ENCODE data around the gene VTN.
A peak's percentile ranks its signal among the peaks of the same experiment; 100 is the strongest.

VTN gene

DNA sequence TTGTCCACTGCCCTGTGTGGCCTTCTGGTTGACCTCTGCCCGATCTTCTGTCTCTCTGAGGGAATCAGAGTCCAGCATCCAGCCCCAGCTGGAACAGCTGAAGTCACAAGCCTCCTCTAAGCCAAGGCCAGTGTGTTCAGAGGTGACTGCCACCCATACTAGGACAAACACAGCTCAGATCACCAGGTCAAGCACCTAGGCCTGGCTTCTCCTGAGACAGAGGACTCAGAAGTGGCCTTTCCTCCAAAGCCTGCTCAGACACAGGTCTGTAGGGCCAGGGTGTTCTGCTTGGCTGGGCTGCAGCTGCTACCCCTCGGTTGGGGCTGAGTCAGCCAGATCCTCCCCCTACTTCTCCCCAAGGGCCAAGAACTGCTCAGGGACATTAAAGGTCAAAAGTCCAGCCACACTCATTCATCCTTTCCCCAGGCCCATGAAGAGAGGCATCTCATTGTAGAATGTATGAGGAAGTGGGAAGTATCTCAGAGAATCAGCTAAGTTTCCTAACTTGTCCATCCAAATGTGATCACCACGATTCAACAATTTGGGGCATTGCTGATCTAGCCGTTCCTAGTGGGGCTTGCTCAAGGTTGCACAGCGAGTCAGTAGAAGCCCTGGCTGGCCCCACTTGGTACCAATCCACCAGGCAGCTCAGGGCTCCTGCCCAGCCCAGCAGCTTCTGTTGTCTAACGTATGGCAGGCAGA lies 28.3 kb upstream of the VTN start:
- Histone ChIP-seq H3K36me3 (peaks cover 28 to 75% (median 48%) of the 10 kb centered on the region in 11 experiments), H3K9me3 (replicated peaks in 1 of 11) (no peaks in the 10 kb centered on the region), H3K4me3 (no peak overlapping the region), H3K4me1 (peaks cover 21 to 95% (median 58%) of the 10 kb centered on the region in 10 experiments), H4K20me1 (peaks cover 0 to 12% (median 0%) of the 10 kb centered on the region in 11 experiments; a peak in 5 of 22 replicates), H3K27ac (peak overlapping the region in 10 of 11 experiments; percentile 15 to 66 (median 50); a peak in 18 of 22 replicates), H3K4me2 (peak overlapping the region; percentile 54 to 100 (median 74)), H3K9ac (peak overlapping the region; percentile 10 to 61 (median 45); a peak in 15 of 22 replicates), H3K27me3 (no peaks in the 10 kb centered on the region)
- TF ChIP-seq Cebpa-rat (IDR thresholded peaks at IDR 0.05): no peak

DNA sequence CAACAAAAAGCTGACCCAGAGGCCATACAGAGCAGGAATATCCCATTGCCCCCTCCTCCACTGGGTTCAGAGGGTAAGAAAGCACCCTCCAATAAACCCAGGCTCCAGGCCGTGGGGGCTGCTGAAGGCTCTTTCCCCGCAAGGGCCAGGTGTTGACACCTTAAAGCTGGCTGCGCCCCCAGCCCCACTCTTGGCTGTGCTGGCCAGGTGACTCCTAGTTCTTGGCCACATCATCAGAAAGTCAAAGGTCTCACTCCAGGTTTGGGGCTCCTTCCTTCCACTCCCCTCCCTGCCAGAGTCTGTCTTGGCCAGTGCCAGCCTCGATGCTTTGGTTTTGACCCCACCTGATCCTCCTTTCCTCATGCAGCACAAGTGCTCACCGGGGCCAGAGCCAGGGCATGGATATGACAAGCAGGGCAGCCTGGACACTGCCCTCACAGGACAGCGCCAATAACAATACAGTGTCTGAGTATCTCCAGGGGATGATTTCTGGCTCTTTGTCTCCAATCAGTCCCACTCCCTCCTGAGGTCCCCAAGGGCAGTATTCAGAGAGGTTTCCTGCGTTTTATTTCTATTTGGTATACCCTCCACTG lies 27.7 kb upstream of the VTN start:
- no peak overlapping the region for H3K4me3 ChIP-seq
- H3K4me2 ChIP-seq: peak overlapping the region; percentile 54 to 100 (median 74)
- peak overlapping the region in 10 of 11 experiments; percentile 15 to 66 (median 50); a peak in 17 of 22 replicates for H3K27ac ChIP-seq
- TF ChIP-seq Cebpa-rat (IDR thresholded peaks at IDR 0.05): no peak
- H3K36me3 ChIP-seq: peaks cover 32 to 81% (median 54%) of the 10 kb centered on the region in 11 experiments
- peaks cover 18 to 89% (median 51%) of the 10 kb centered on the region in 10 experiments for H3K4me1 ChIP-seq
- H3K9ac ChIP-seq: peak overlapping the region; percentile 10 to 61 (median 45); a peak in 14 of 22 replicates
- H3K27me3 ChIP-seq: no peaks in the 10 kb centered on the region
- H3K9me3 ChIP-seq (replicated peaks in 1 of 11): no peaks in the 10 kb centered on the region
- peaks cover 0 to 12% (median 0%) of the 10 kb centered on the region in 11 experiments; a peak in 5 of 22 replicates for H4K20me1 ChIP-seq

DNA sequence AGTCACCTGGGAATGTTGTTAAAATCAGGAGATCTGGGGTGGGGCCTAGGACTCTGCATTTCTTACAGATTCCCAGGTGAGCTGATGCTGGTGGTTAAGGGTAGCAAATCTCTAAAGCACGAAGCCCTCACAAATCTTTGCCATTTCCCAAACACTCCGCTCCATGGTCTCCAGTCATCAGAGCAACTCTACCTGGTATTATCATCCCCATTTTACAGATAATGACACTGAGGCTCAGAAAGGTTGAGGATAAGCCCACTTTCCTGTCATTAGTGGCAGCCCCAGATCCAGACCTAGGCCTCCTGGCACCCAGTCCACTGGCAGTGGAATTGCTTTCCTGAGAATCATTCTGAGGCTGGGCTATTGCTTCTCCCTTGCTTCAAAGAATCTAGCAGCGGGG lies 27.2 kb upstream of the VTN start:
- no peak overlapping the region for H3K4me3 ChIP-seq
- H3K36me3 ChIP-seq: peaks cover 37 to 81% (median 59%) of the 10 kb centered on the region in 11 experiments
- H3K9me3 ChIP-seq (replicated peaks in 1 of 11): no peaks in the 10 kb centered on the region
- H3K4me2 ChIP-seq: peak overlapping the region in 9 of 11 experiments; percentile 54 to 100 (median 77); a peak in 13 of 22 replicates
- no peaks in the 10 kb centered on the region for H3K27me3 ChIP-seq
- peak overlapping the region in 6 of 11 experiments; percentile 38 to 65 (median 60); a peak in 4 of 22 replicates for H3K27ac ChIP-seq
- H3K9ac ChIP-seq: peak overlapping the region in 2 of 11 experiments; percentile 10 to 54; a peak in 3 of 22 replicates
- peaks cover 0 to 12% (median 0%) of the 10 kb centered on the region in 11 experiments; a peak in 5 of 22 replicates for H4K20me1 ChIP-seq
- no peak for TF ChIP-seq Cebpa-rat (IDR thresholded peaks at IDR 0.05)
- H3K4me1 ChIP-seq: peaks cover 18 to 84% (median 47%) of the 10 kb centered on the region in 10 experiments

DNA sequence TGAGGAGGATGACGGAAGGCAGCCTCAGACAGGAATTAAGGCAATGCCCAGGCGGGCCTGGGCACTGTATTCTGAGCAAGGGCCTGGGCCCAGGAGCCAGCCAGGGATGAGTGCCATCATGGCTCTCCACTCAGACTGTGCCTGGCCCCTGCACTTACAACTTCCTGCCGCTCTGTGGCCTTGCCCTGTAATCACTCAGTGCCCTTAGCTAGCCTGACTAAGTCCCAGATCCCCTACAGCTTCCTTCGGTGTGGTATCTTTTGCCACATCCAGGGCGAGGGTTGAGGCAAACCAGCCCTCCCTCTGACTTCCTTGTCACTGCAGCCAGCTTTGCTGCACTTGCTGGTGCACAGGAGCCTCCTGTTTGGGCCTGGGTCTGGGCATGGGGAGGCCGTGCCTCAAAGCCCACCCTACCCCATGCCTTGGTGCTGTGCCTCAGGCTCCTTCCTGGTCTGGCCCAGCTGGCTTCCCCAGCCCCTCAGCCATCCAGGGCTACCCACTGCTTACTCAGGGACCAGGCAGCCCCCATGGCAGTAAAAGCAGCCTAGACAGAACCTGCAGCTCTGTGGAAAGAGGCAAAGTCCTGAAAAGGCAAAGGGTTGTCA lies 26.6 kb upstream of the VTN start:
- H3K4me2 ChIP-seq: peak overlapping the region in 5 of 11 experiments; percentile 69 to 100 (median 83); a peak in 10 of 22 replicates
- no peaks in the 10 kb centered on the region for H3K27me3 ChIP-seq
- peaks cover 0 to 12% (median 0%) of the 10 kb centered on the region in 11 experiments; a peak in 5 of 22 replicates for H4K20me1 ChIP-seq
- H3K27ac ChIP-seq: peak overlapping the region in 3 of 11 experiments; percentile 28 to 32 (median 30); a peak in 5 of 22 replicates
- no peaks in the 10 kb centered on the region for H3K9me3 ChIP-seq (replicated peaks in 1 of 11)
- H3K36me3 ChIP-seq: peaks cover 43 to 81% (median 63%) of the 10 kb centered on the region in 11 experiments
- TF ChIP-seq Cebpa-rat (IDR thresholded peaks at IDR 0.05): no peak
- peaks cover 18 to 78% (median 43%) of the 10 kb centered on the region in 10 experiments for H3K4me1 ChIP-seq
- no peak overlapping the region for H3K4me3 ChIP-seq
- H3K9ac ChIP-seq: peak overlapping the region in 3 of 11 experiments; percentile 10 to 14 (median 14); a peak in 1 of 22 replicates

DNA sequence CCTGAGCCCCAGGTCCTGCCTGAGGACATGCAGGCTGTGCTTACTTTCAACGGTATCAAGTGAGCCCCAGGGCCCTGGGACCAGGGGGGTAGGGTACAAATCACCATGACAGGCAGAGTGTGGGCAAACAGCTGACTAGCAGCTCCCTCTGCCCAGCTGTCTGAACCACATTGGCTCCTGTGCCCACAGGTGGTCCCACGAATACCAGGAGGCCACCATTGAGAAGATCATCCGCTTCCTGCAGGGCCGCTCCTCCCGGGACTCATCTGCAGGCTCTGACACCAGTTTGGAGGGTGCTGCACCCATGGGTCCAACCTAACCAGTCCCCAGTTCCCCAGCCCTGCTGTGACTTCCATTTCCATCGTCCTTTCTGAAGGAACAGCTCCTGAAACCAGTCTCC lies 25.9 kb upstream of the VTN start:
- Histone ChIP-seq H3K27ac (peak overlapping the region in 2 of 11 experiments; percentile 30 to 32; a peak in 3 of 22 replicates), H4K20me1 (peaks cover 0 to 12% (median 0%) of the 10 kb centered on the region in 11 experiments; a peak in 5 of 22 replicates), H3K4me1 (peaks cover 18 to 71% (median 42%) of the 10 kb centered on the region in 10 experiments), H3K9ac (no peak overlapping the region), H3K27me3 (no peaks in the 10 kb centered on the region), H3K36me3 (peaks cover 50 to 86% (median 71%) of the 10 kb centered on the region in 11 experiments), H3K4me3 (no peak overlapping the region), H3K9me3 (replicated peaks in 1 of 11) (no peaks in the 10 kb centered on the region), H3K4me2 (peak overlapping the region in 5 of 11 experiments; percentile 69 to 100 (median 83); a peak in 10 of 22 replicates)
- TF ChIP-seq Cebpa-rat (IDR thresholded peaks at IDR 0.05): no peak

DNA sequence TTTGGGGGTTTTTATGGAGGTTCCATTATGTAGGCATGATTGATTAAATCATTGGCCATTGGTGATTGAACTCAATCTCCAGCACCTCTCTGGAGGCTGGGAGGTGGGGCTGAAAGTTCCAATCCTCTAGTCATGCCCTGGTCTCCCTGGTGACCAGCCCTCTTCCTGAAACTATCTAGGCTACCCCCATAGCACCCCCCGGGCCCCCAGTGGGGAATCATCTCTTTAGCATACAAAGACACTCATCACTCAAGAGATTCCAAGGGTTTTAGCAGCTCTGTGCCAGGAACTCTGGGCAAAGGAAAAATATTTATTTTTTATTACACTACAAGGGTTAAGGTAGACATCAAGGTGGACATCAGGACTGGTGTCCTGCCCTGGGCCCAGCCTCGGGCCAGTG lies 25.3 kb upstream of the VTN start:
- Histone ChIP-seq H3K27ac (no peak overlapping the region), H3K4me2 (peak overlapping the region in 3 of 11 experiments; percentile 69 to 100 (median 95); a peak in 7 of 22 replicates), H3K36me3 (peaks cover 52 to 86% (median 73%) of the 10 kb centered on the region in 11 experiments), H3K27me3 (no peaks in the 10 kb centered on the region), H3K9ac (no peak overlapping the region), H3K4me3 (no peak overlapping the region), H4K20me1 (peaks cover 0 to 12% (median 0%) of the 10 kb centered on the region in 11 experiments; a peak in 5 of 22 replicates), H3K4me1 (peaks cover 18 to 65% (median 41%) of the 10 kb centered on the region in 10 experiments), H3K9me3 (replicated peaks in 1 of 11) (no peaks in the 10 kb centered on the region)
- TF ChIP-seq Cebpa-rat (IDR thresholded peaks at IDR 0.05): no peak

DNA sequence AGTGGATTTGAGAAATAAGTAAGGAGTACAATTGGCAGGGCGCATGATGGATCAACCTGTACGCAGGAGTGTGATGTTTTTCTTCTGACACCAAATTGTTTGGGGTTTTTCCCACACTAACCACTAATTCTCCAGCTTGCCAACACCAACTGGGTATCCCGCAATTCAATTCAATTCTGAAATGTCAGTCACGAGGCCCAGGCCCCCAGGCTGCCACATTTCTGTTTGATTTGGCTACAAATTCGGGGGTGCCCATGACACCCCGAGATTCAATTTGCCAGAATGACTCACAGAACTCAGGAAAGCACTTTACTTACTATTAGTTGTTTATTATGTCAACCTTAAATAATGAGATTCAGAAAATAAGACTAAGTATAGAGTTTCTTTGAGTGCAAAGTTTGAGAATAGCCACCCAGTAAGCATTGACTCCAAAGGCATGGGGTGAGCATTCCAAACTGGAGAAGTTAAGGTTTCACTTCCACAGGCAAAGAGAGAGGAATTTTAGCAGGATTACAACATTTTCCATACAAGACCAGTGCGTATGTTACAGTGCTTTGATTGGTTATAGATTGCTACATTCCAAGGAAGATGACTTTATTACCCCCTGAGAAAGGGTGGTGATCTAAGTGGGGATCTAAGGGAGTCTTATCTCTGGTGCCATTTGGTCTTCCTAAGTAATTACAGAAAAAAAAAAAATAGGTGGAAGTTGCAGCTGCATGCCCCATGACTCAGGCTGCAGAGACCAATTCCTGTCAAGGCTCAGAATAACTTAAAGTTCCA lies 24.4 kb upstream of the VTN start:
- Histone ChIP-seq H3K4me3 (no peak overlapping the region), H3K4me2 (peak overlapping the region in 3 of 11 experiments; percentile 69 to 100 (median 95); a peak in 6 of 22 replicates), H4K20me1 (peaks cover 0 to 12% (median 0%) of the 10 kb centered on the region in 11 experiments; a peak in 6 of 22 replicates), H3K27ac (no peak overlapping the region), H3K4me1 (peaks cover 18 to 56% (median 37%) of the 10 kb centered on the region in 10 experiments), H3K36me3 (peaks cover 60 to 87% (median 75%) of the 10 kb centered on the region in 11 experiments), H3K9me3 (replicated peaks in 1 of 11) (no peaks in the 10 kb centered on the region), H3K27me3 (no peaks in the 10 kb centered on the region), H3K9ac (no peak overlapping the region)
- no peak for TF ChIP-seq Cebpa-rat (IDR thresholded peaks at IDR 0.05)

DNA sequence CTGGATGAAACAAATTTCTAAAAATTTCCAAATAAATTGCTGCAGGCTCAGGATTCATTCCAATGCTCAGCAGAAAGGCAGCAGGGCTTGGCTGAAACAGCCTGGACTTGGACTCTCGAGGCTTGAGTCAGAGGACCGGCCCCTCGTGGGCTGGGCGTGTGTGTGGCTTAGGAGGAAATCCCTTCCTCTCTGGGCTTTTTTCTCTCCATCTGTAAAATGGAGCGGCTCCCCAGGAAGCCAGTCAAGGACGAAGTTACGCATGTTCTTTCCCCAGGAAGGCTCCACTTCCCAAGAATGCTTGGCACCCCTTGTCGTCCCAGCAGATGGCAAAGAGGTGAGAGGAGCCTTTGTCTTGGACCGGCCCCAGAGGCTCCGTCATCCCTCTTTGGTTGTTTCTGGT lies 22.4 kb upstream of the VTN start:
- peaks cover 70 to 100% (median 89%) of the 10 kb centered on the region in 11 experiments for H3K36me3 ChIP-seq
- H3K4me2 ChIP-seq: no peak overlapping the region
- H3K9ac ChIP-seq: no peak overlapping the region
- no peak for TF ChIP-seq Cebpa-rat (IDR thresholded peaks at IDR 0.05)
- H3K9me3 ChIP-seq (replicated peaks in 1 of 11): no peaks in the 10 kb centered on the region
- H4K20me1 ChIP-seq: peaks cover 0 to 3% (median 0%) of the 10 kb centered on the region in 11 experiments; a peak in 3 of 22 replicates
- H3K27me3 ChIP-seq: no peaks in the 10 kb centered on the region
- no peak overlapping the region for H3K27ac ChIP-seq
- H3K4me3 ChIP-seq: no peak overlapping the region
- peaks cover under 1 to 36% (median 17%) of the 10 kb centered on the region in 10 experiments; a peak in 18 of 20 replicates for H3K4me1 ChIP-seq

All from BLaER1 treated with 17β-estradiol and CSF1 and Interleukin-3, amounts not matched to agents 10 nM and 100 nM (cell line).